Bone marrow (tissue), 2 donors: ENCODE measurements around the gene ERICH6B.
A peak's percentile ranks its signal among the peaks of the same experiment; 100 is the strongest.

Experiments
- DNase-seq, 2 donors: peaks; one replicate each; lab custom pipeline; 2025; lab: John Stamatoyannopoulos, UW

ERICH6B gene

DNA sequence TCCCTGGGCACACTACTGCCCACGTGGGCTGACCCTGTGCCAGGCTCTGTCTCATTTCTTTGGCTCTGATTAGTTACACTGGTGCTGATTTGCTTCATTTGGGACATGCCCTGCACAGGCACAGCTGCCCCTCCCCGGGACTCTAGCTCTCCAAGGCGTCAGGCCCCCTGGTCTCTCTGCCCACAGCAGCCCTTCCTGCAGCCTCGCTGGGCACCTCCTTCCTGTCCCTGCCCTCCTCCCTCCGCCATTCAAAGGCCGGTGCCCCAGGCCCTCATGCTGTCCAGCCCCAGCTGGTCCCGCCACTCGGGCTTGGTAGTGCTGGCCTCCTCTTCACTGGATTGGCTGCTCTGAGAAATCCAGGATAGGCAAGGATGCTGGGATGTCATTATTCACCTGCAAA, 73.1 kb downstream of the ERICH6B start:
- no peak for DNase-seq

DNA sequence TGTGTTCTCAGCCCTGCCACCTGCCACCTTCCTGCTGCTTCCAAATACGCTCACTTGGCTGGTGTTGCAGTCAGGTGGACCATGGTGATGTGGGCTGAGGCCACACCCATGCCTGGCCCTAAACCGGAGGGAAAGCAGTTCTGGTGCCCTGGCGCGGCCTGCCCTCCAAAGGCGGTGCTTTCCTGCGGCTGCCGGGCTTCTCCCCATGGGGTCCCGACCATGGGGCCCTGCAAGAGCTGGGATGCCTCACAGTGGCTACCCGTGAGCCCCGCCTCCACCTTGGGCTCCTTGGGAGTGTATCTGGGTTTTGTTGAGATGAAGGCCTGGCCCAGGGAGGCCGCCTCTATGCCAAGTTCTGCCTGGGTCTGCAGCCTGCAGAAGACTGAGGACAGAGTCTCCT, 73.7 kb downstream of the ERICH6B start:
- no peak for DNase-seq

DNA sequence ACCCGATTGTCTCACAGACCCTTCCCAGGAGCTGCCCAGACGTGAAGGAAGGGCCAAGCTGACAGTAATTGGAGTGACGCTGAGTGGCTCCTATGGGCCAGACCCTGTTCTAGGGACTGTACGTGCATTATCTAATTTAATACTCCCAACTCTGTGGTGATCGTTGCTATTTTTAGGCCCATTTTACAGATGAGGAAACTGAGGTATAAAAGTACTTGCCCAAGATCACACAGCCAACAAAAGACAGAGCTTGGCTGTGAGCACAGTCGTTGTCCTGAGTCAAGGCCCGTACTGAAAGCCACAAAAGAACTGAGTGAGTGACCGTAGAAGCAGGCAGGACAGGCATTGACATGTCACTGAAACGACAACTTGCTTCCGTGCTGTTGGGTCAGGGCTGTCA, 74.7 kb downstream of the ERICH6B start:
- DNase-seq: no peak

DNA sequence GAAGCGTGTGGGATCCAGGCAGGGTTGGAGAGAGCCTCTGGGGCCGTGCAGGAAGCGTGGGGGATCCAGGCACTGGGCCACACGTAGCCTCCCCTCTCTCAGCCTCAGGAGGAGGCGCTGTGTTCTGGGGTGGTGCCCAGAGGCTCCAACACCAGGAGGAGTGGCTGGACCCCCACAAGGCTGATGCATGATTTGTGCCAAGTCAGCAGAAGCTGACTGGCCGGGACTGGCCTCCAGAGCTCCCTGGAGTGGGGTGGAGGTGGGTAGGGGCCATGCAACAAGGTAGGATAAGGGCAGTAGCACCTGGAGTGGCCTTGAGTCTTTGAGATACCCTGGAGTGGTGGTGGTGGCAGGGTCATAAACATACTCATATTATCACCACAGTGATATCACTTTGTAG, 75.3 kb downstream of the ERICH6B start:
- DNase-seq: no peak

DNA sequence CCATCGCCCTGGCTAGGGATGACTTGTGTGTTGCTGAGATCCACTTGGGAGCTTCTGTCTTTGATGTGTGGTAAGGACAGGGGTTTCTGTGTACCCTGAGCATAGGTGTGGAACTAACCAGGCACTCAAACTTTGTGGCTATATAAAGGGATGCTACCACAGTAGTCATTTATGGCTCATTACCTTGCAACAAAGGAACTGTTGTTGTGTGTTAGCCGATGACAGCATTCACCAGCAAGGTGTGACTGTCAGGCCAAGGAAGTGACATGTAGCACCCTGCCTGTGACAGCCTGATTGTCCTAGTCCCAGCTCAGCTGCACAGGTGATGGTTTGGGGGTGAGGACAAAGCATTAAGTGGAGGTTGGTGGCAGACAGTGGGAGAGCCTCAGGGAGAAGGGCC, 77.2 kb downstream of the ERICH6B start:
- DNase-seq: no peak

DNA sequence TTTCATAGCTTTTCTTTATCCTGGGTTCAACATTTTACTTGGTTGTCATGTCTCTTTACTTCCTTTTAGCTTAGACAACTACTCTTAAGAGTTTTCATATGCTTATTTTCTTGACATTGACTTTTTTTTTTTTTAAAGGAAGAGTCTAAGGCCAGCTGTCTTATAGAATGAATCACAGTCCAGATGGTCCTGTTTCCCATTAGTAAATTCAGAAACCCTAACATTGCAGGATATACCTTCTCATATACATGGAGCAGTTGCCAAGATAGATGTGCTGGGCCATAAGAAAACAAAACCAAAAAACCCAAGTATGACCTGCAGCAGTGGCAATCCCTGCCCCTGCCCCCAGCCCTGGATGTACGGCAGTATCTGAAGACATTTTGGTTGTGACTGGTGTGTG, 78.0 kb downstream of the ERICH6B start:
- DNase-seq: no peak

DNA sequence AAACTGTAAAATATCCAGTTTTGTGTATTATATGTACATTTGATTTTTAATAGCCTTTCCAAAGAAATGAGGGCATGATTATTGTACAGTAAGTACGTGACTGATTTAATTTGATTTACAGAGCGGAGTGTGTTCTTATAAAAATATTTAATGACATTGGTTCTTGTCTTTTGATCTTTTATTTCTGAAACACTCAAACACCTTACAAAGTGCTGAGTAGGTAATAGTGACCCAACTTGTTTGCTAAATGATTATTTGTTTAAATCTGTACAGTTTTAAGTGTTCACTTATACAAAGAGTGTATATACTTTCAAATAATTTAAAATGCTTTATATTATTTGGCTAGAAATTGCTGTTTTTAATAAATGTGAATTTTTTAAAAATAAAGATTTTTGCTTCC, 79.3 kb downstream of the ERICH6B start:
- no peak for DNase-seq

DNA sequence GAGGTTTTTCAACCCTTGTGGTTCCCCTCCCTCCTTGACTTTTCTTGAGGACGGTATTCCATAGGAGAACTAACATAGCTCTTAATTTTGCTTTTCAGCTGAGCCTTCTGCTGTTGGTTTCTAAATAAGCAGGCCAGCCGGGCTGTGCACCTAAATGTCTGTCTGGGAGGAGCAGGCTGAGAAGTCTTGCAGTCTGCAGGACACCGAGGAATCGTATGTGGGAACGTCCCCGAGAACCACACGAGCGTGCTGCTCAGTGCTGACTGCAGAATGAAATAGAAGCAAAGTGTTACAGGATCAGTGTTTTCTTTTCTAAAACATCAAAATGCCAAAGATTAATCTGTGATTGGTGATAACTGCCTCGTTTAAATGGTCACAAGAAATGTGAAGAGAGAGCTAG, 80.9 kb downstream of the ERICH6B start:
- no peak for DNase-seq

DNA sequence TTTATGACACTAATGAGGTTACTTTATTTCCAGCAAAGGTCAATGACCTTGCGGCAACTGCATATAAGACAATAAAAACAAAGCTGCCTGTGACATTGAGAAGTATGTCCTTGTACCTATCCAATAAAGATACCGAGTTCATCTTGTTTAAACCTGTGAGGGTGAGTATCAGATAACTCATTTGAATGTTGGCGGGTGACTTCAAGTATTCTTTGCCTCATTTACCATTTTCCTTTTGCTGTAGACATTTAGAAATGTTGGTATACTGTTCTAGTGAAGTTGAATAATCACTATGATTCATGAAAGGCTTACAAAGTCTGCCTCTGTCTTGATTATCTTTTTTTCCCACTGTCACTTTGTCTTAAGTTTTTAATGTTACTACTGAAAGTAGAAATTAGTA, 85.8 kb downstream of the ERICH6B start:
- DNase-seq: no peak

DNA sequence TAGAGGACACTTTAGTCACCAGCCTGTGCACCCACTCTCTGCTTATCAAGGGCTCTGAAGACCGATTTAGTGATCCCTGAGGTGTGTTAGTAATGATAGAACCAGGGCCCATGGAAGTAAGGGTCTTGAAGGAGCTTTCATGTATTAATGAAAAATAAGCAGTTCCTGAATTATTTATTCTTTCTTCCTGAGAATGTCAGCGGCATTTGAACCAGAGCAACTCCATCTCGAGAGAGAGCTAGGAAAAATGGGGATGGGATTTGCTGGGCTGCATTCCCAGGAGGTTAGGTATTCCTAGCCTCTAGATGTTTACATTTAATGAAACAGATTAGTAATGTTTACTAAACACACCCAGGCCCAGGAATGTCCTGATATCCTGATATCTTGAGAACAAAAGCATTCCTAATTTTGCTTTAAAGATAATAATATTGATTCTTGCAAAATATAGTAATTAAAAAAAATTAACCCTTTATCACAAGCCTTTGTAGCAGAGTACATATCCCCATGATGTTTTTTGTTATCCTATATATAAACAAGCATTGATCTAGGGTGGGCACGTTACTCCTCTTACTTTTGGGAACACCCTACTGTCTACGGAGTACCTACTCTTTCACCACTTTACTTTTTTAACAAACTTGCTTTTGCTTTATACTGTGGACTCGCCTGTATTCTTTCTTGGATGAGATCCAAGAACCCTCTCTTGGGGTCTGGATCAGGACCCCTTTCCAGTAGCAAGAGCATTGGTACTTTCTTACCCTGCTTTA, 87.7 kb downstream of the ERICH6B start:
- DNase-seq: no peak

DNA sequence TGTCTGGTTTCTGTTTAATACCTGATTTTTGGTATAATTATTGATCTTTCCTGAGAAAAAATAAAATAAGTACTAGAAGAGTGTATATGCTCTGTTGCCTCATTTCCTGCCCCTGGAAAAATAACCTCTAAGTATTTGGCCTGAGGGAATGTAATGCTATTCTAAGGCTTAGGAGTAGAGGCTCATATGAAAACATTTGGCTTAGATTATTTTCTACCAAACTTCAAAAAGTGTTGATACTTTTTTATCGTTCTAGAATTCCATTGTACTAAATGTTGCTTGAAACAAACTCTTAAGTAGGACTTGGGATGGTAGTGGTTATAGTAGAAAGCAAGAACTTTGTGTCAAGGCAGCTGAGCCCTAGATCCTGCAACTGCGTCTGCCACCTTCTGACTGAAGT, 93.0 kb downstream of the ERICH6B start:
- no peak for DNase-seq

DNA sequence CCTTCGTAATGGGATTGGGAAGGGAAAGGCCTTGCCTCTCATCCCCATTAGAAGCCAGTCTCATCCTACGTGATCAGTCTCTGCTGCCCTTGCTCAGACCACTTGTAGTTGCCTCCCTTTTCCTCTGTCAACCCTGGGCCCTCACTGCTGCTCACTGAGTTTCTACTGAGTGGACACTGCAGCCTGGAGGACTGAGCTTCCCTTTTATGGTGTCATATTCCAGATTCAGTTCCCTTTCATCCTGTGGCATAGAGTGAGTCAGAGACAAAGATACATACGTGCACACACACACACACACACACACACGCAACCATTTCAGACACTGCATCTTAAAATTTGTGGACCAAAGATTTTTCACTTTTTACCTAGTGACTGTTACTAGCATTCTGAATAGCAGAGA, 94.2 kb downstream of the ERICH6B start:
- no peak for DNase-seq

DNA sequence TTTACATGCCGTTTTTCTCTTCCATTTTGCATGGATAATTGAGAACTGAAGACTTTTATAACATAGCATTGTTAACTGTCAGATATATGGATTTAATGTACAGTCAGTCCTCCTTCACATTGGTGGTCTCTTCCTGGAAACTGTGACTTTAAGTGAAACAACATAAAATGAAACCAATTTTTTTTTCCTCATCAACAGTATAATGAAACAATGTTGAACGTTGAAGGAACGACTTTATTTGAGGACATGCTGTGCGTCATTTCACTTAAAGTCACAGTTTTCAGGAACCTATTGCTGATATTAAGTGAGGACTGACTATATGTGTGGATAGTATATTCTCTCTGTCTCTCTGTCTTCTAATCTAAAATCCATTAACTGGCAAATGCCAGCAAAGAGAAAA, 96.0 kb downstream of the ERICH6B start:
- no peak for DNase-seq

DNA sequence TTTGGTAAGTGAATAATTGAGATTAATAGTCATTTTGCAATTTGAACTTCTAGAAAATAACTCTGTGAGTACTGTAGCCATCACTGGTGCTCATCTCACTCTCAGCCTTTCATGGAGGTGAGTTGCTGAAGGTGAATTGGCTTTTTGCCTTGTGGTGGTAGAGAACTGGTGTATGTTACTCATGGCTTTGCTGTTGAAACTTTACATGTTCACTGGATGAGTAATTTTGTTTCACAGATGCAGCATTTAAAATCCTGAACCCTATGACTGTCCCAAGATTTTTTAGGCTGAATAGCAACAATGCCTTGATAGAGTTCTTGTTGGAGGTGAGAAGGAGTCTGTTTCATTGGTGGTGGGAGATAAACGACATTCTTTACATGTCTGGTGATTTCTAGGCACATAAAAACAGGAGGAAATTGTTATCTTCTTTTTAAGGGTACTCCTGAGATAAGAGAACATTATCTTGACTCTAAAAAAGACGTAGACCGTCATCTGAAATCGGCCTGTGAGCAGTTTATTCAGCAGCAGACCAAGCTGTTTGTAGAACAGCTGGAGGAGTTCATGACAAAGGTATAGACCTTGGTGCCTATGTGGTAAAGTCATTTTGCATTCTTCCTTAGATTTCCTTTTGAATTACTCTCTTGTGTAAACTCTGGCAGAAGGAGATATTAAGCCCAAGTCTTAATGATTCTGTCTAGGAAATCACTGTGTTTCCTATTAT, 96.9 kb downstream of the ERICH6B start:
- no peak for DNase-seq

DNA sequence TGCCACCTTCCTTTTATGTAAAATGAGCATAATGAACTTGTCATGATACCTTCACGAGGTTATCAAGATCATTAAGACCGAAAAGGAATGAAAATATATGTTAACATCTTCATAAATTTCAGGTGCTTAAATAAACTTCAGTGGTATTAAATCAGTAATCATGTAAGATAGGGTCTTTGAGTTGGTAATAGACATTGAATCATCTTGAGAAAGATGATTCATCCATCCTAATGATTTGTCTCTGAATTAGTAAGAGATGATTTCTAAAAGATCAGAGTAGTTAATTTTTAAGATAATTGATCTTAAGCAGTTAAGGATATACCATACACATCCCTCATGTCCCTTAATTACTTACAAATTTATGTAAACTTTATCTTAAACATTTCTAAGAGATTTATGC, 98.8 kb downstream of the ERICH6B start:
- DNase-seq: no peak

DNA sequence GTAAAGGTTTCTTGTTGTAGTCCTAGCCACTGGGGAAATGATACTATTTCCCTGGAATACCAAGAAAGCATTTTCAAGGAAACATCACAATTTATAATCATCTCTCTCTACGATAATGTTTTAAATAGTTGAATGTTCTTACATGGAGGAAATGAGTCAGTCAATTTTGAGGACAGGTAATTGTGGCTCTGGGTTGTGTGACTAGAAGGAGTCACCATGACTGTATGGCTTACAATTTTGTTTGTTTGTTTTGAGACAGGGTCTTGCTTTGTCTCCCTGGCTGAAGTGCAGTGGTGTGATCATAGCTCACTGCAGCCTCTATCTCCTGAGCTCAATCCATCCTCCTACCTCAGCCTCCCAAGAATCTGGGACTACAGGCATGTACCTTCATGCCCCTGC, 103.4 kb downstream of the ERICH6B start:
- no peak for DNase-seq

DNA sequence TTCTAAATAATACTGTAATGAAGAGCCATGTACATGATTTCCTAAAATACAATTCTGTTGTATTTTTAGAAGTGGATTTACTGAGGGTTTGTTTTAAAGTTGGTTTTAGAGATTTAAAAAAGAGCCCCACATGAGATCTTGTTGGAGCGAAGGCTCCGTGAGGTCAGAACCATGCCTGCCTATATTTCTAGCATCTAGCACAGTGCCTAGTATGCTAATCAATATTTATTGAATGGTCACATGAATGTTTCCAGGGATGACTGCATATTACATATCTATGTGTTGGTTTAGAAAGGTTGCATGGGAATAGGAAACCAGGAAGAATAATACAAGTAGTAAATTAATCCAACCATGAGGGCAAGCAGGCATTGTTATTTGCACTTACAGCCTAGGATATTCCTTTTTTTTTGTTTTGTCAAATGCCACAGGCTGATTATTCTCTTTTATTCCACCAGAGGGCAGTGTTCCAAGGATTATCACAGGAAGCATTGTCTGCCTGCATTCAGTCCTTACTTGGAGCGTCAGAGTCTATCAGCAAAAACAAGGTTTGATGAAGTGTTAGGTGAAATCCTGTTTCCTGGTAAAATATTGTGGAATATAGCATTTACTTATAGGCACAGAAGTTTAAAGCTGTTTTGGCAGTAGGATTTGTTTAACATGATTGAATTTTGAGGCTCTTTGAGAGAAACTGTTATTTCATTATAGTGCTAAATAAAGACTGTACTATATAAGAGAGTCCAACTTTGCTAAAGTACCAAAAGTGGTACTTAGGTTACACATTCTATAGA, 104.0 kb downstream of the ERICH6B start:
- peak in 1 of 2 donors; percentile 74 for DNase-seq

DNA sequence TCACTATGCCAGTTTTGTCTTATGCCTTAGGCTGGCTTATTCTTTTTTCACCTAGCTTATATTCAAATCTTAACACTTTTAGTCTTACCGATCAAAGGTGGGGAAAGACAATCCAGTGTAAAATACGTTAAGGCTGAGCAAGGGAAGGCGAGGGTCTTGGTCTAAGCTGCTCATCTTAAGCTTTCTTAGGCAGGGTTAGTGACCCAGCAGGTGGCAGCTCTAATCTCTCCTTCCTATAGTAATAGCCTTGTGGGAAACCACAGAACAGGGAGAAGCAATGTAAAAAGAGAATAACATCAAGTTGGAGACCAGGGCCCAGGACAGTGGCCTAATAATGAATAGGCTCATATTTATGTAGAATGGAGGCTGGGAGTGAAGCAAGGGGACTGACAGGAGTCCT, 104.9 kb downstream of the ERICH6B start:
- DNase-seq: no peak

DNA sequence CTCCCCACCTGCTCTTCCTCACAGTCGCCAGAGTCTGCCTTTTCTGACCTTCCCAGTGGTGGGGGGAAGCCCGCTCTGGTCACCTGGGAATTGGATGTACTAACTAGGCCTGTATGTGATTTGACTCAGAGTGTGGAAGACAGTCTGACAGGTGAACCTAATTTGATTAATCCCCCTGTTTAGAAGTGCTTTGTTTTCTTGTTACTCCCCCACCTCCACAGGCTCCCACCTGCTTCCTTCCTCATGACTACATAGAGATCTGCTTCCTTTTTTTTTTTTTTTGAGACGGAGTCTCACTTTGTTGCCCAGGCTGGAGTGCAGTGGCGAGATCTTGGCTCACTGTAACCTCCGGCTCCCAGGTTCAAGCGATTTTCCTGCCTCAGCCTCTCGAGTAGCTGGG, 106.8 kb downstream of the ERICH6B start:
- DNase-seq: no peak

DNA sequence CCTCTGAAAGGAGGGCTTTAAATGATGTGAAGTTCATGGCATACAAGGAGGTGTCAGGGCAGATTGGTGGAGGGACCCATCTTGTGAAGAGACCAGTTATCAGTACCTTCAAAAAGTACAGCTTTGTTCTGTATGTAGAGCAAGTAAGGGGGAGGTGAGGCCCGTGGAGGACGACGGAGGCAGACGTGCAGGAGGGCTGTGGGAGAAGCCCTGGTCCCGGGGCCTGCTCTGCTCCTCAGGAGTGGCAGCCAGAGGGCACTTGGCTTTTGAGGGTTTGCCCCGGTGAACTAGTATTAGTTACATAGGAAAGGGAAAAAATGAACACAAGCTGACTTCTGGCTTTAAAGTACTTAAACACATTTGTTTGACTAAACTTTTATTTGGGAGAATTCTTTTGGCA, 108.7 kb downstream of the ERICH6B start:
- no peak for DNase-seq

DNA sequence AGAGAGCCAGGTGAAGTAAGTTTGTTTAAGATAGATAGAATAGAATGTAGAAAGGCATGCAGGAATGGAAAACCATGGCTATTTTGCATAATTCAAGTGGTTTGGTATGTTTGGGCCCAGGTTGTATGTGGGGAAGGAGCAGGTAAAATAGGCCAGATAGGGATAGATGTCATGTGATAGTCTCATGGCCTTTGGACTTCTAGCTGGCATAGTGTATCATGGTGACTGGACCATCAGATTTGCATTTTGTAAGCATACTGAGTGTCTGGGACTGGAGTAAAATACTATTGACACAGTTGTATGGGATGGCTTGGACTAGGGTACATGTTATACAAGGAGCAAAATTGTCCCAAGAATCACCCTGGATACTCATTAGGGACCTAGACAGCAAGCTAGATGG, 111.9 kb downstream of the ERICH6B start:
- DNase-seq: no peak

DNA sequence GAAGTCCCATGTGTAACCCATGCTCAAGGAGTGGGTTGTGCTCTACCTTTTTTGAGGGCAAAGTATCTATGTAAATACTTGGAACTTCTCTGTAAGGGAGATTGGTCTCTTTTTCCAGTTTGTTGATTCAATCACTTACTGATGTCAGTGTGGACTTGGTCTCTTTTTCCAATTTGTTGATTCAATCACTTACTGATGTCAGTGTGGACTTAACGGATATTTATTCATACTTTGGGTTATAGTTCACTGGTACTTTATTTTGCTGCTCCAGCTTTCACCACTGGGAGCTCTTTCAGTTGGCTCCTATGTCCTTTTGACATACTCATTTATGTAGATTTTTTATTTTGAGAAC, 114.4 kb downstream of the ERICH6B start:
- DNase-seq: no peak

DNA sequence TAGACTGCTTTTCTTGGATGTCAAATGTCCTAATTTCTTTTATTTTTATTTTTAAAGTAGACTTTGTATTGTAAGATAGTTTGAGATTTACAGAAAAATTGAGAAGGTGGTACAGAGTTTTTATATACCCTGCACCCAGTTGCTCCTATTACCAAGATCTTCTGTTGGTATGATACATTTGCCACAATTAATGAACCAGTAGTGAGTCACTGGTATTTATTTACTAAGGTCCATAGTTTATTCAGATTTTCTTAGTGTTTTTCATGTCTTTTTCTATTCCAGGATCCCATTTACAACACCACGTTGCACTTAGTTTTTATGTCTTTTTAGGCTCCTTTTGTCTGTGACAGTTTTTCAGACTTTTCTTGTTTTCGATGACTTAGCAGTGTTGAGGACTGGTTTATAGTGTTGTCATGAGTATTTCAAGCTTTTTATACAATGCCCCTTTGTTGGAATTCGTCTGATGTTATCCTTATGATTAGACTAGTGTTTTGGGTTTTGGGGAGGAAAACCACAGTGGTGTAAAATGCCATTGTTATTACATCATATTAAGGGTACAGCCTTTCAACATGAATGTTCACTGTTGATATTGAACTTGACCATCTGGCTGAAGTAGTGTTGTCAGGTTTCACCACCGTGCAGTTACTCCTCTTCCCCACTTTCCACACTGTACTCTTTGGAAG, 114.9 kb downstream of the ERICH6B start:
- no peak for DNase-seq
